H1 (cell line): Measurements from ENCODE around the gene ENO4. TPM values are rescaled to one million over a fixed set of nuclear protein-coding genes. Genes with fewer than 3 reads are reported as not detected.

Source experiments
- HDAC6 ChIP-seq: IDR thresholded peaks from one replicate; pipeline ENCODE4 v1.7.1; 2012; ENCODE audit warnings: low read depth, mild to moderate bottlenecking, inconsistent platforms, low read length, moderate library complexity
- polyA plus RNA-seq, 7 experiments: library from polyadenylated mRNA; depleted of rRNA in 3 of 7; stranded (reverse) in 5 of 7; unstranded in 2 of 7; fragments of >200 nt in 5 of 7; fragments of 200-250 nt in 2 of 7; gene quantifications; 1 replicate in 5 of 7; 2 replicates in 1 of 7; 4 replicates in 1 of 7; pipeline versions ENCODE4 v1.2.1 to v1.2.3, GENCODE V29; 2011 to 2013; ENCODE audit warnings: missing spikeins in 2 of 7, mixed read lengths in 2 of 7
- total RNA-seq: library from RNA; stranded (reverse); fragmentation: NEBNext Ultra II Directional; extraction: Animal tissue kit (Norgen Biotek cat#: 25700); gene quantifications from 2 replicates; pipeline ENCODE4 v1.2.1, GENCODE V29; 2021

The ENO4 gene
- total and polyA plus RNA-seq, 2 of the 8 experiments (the other 6 are each of a cell fraction or from before 2014, with no cell fraction given): 0.77 TPM; not detected in 1

DNA sequence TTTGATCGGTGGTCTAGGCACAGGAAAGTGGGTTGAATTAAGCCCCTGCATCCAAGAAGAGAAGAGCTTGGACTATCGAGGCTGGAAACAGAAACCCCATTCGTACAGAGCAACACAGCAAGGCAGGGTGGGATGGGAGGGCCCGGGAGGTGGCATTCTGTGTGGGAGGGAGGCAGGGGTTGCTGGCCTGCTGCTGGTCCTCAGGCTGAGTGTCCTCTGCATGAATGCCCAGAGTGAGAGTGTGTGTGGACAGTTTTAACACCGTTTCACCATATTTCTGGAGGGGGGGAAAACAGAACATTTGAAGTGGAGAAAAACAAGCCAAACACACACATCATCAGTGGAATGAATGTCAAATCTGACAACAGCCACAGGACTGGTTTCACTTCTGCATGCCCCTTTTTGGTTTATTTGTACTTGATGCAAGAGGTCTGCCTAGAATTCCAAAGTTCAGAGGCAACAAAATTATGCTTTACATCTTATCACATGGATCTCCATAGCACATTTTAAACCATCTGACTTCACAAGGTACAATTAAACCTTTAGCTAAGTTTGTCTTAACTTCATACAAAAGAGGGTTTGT, 11.1 kb upstream of the ENO4 start (continued):
- TF ChIP-seq HDAC6: no peak
